ENCODE measurements around the gene GRAMD1A. TPM values are rescaled to one million over a fixed set of nuclear protein-coding genes. Genes with fewer than 3 reads are reported as not detected.
"Not testable (repeated sequence)": the region's sequence is repeated elsewhere in the genome, so short reads cannot be mapped to it uniquely, and the experiment has no call there.

Gene GRAMD1A
- total and polyA plus RNA-seq, 11 donors: 21.8 to 64.5 (median 31.3) TPM

DNA sequence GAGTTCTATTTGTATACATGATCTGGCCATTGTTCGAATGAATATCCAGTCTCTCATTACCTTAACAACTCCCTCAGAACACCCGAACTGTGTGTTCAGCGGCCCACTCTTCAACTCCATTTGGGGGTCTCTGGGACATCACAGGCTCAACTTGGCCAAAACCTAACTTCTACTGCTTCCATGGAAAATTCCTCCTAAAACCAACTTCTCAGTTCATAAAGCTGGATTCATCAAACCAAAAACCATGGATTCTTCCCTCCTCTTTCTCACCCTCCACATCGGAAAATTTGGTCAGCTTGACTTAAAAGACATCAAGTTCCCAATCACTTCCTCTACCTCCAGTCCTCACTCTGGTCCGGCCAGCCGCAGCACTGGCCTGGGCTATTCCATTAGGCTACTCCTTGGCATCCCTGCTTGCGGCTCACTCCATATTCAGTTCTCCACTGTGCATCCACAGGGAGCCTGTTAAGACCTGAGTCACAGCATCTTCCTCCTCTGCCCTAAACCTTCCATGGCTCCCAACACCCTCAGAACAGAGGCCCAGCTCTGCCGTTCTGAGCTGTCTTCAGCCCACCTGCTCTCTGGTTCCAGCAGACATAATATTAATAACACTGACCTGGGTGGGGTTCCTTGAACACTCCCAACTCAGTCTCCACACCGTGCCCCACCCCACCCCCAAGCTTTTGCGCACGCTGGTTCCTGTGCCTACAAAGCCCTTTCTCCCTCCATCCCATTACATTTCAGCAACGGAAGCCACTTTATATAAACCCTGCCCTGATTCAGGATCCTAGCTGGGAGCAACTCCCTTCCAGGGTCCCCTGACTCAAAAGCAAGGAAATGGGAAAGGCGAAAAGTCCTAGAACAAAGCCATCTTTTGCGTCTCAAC is 37.2 kb upstream of the GRAMD1A start:
- Histone ChIP-seq H3K4me1 (peaks cover 0 to 28% (median 13%) of the 10 kb centered on the region in 12 donors), H3K9me3 (peaks cover 7 to 49% (median 34%) of the 10 kb centered on the region in 12 donors), H3K27ac (peak overlapping the region; percentile 76 to 88 (median 84)), H3K4me3 (peak overlapping the region; percentile 66 to 99 (median 94)), H3K27me3 (no peaks in the 10 kb centered on the region), H3K36me3 (peaks cover 14 to 40% (median 27%) of the 10 kb centered on the region in 9 donors)
- WGBS, 4 donors: 24 to 36% (median 32%) methylated on average over 14 of the region's 14 CpGs
- TF ChIP-seq, protein P1, sequence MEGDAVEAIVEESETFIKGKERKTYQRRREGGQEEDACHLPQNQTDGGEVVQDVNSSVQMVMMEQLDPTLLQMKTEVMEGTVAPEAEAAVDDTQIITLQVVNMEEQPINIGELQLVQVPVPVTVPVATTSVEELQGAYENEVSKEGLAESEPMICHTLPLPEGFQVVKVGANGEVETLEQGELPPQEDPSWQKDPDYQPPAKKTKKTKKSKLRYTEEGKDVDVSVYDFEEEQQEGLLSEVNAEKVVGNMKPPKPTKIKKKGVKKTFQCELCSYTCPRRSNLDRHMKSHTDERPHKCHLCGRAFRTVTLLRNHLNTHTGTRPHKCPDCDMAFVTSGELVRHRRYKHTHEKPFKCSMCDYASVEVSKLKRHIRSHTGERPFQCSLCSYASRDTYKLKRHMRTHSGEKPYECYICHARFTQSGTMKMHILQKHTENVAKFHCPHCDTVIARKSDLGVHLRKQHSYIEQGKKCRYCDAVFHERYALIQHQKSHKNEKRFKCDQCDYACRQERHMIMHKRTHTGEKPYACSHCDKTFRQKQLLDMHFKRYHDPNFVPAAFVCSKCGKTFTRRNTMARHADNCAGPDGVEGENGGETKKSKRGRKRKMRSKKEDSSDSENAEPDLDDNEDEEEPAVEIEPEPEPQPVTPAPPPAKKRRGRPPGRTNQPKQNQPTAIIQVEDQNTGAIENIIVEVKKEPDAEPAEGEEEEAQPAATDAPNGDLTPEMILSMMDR (IDR thresholded peaks at IDR 0.05): no peak
- TF ChIP-seq POLR2A (IDR thresholded peaks at IDR 0.05): no peak
- peak in 1 of 5 donors; percentile 40 for DNase-seq
- peak in 3 of 4 donors; percentile 27 to 44 (median 30) for ATAC-seq
- intact Hi-C loops (cut with DNase I): no loop called here

DNA sequence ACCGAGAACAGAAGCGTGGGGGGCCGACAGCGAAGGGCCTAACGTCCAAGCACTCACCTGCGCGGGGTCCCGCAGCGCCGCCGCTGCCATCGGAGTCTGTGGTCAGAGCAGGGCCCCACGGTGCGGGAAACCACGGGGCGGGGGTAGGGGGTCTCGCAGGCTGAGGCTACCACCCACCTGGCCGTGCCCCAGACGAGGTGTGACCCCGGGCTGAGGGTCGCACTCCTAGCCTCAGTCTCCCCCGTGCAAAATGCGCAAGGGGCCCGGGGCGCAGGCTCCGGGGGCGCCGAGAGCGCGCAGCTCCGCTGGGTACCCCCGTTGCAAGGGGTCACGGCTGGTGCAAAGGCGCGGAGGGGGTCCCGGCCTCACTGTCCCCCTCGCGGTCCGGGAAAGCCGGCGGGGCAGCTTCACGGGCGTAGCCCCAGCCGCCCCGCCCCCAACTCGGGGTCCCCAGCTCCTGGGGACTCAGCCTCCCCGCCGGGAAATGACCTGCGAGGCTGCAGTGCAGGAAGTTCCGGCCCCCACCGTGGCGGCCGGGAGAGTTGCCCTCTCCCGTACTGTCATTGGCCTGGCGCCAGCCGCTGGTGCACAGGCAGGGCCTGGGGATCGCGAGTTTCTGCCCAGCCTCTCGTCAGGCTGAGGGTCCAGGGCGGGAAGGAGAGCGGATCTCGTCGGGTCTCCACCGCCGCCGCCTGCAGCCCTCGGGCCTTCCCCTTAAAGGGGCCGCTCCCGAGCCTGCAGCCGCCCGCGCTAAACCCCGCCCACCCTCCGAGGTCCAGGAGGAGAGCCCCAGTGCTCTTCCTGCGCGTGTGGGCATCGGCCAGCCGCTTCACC is 36.3 kb upstream of the GRAMD1A start, which contains the start of gene ZNF792:
TSS of gene ZNF792 (minus strand) at position 657 of the 834 bp plus-strand sequence. CDS start at position 90, 567 bp downstream.
- WGBS, 4 donors: 0 to 4% (median 0%) methylated on average over 9 to 78 of the region's 78 CpGs
- intact Hi-C loops (cut with DNase I): no loop called here
- H3K9me3 ChIP-seq: peaks cover 4 to 40% (median 26%) of the 10 kb centered on the region in 12 donors
- peak; percentile 71 to 86 (median 74) for DNase-seq
- H3K27ac ChIP-seq: peak within 1 kb of the TSS; percentile 76 to 88 (median 84)
- H3K27me3 ChIP-seq: no peaks in the 10 kb centered on the region
- peaks cover 0 to 28% (median 13%) of the 10 kb centered on the region in 12 donors for H3K4me1 ChIP-seq
- TF ChIP-seq, protein P1 (IDR thresholded peaks at IDR 0.05): no peak
- TF ChIP-seq POLR2A (IDR thresholded peaks at IDR 0.05): peak in 1 of 2 donors; percentile 40
- peaks cover 7 to 31% (median 19%) of the 10 kb centered on the region in 9 donors for H3K36me3 ChIP-seq
- ATAC-seq: peak; percentile 67 to 87 (median 84)
- H3K4me3 ChIP-seq: peak within 1 kb of the TSS; percentile 66 to 99 (median 94)

DNA sequence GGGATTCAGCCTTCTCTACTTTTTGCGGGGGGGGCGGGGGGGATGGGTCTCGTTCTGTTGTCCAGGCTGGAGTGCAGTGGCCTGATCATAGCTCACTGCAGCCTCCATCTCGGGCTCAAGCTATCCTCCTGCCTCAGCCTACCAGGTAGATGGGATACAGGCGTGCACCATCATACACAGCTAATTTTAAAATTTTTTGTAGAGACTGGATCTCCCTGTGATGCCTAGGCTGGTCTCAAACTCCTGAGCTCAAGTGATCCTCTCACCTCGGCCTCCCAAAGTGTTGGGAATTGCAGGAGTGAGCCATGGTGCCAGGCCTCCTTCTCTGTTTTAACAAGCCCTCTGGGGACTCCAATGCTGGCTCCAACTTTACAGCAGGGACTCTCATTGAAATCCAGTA is 35.5 kb upstream of the GRAMD1A start:
- no peak for TF ChIP-seq POLR2A (IDR thresholded peaks at IDR 0.05)
- ATAC-seq (no peak), DNase-seq (no peak)
- no peaks in the 10 kb centered on the region for H3K27me3 ChIP-seq
- intact Hi-C loops (cut with DNase I): no loop called here
- 57 to 73% (median 61%) methylated on average over 3 to 6 of the region's 6 CpGs for WGBS, 4 donors
- no peak overlapping the region for H3K27ac ChIP-seq
- peaks cover 0 to 28% (median 13%) of the 10 kb centered on the region in 12 donors for H3K4me1 ChIP-seq
- peak overlapping the region in 8 of 12 donors; percentile 66 to 99 (median 97) for H3K4me3 ChIP-seq
- H3K9me3 ChIP-seq: peaks cover 0 to 32% (median 18%) of the 10 kb centered on the region in 12 donors
- peaks cover 0 to 23% (median 10%) of the 10 kb centered on the region in 9 donors for H3K36me3 ChIP-seq

DNA sequence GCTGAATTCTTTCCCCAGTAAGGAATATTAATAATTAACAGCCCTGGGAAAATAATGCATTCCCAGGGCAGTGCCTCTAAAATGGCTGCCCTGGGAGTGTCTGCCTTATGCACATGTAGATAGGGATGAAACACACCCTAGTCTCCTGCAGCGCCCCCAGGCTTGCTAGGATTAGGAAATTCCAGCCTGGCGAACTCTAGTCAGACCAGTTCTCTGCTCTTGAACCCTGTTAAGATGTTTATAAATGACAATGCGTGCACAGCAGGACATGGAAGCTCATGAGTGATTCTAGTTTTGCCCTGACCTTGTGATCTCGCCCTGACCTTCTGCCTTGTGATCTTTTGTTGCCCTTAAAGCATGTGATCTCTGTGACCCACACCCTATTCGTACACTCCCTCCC is 34.6 kb upstream of the GRAMD1A start:
- intact Hi-C loops (cut with DNase I): not testable (repeated sequence)

More for the DNA sequence above, 34.6 kb upstream of the GRAMD1A start:
- peaks cover 0 to 28% (median 13%) of the 10 kb centered on the region in 12 donors for H3K4me1 ChIP-seq
- 75 to 92% (median 87%) methylated on average over 5 of the region's 5 CpGs for WGBS, 4 donors
- not testable (repeated sequence) for H3K4me3 ChIP-seq, DNase-seq, H3K27me3 ChIP-seq, ATAC-seq, H3K27ac ChIP-seq
- peaks cover 0 to 23% (median 9%) of the 10 kb centered on the region in 12 donors for H3K9me3 ChIP-seq
- peaks cover 0 to 14% (median 1%) of the 10 kb centered on the region in 9 donors for H3K36me3 ChIP-seq
